ENCODE measurements around the gene ITSN1. TPM values are rescaled to one million over a fixed set of nuclear protein-coding genes. Genes with fewer than 3 reads are reported as not detected.

Gene ITSN1
- total and polyA plus RNA-seq, 2 of the 13 experiments (the other 11 are each of a cell fraction or from before 2014, with no cell fraction given) = 26.1 to 33.8 TPM

DNA sequence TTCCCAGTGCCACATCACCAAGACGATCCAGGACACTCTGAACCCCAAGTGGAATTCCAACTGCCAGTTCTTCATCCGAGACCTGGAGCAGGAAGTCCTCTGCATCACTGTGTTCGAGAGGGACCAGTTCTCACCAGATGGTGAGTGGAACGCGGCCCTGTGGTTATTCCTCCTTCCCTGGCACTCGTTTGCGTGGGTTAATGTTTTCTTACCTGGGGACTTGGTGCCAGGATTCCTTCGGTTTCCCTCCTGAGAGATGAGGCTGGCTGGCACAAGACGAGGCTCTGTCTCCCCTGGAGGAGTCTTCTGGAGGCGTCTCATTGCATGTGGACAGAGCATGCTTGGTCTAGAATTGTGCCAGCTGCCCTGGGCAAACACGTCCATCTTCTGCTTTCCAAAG lies 244.0 kb downstream of the ITSN1 start:
- H3K27me3 ChIP-seq (ENCODE audit: control insufficient read depth in 1 of 2, insufficient read depth in 2 of 2, low read length in 2 of 2) = peaks cover 0 to 40% of the 10 kb centered on the region in 2 experiments; a peak in 2 of 5 replicates
- no peak overlapping the region for H3K4me3 ChIP-seq (replicated peaks in 1 of 3; ENCODE audit: insufficient read depth in 1 of 3, low read depth in 2 of 3, low read length in 3 of 3)
- H3K27ac ChIP-seq (ENCODE audit: extremely low read length, insufficient read depth, low read length) = no peak overlapping the region
- CTCF ChIA-PET (ENCODE audit: low intra/inter-chr PET ratio, low total read pairs) = no interaction called here
- FAIRE-seq = no peak
- H2AFZ ChIP-seq (ENCODE audit: low read length) = no peak overlapping the region
- no peaks in the 10 kb centered on the region for H3K79me2 ChIP-seq (ENCODE audit: insufficient read depth, low read length)
- no peak overlapping the region for H3K9ac ChIP-seq (ENCODE audit: insufficient read depth, low read depth, low read length)
- in situ Hi-C loops (cut with HindIII; ENCODE audit: extremely low pct_ligation_motif_present, low pct_unique_long_range_greater_than_20kb) (no loop called here), intact Hi-C loops (cut with micrococcal nuclease; ENCODE audit: unreplicated experiment) (no loop called here)
- no peaks in the 10 kb centered on the region for H3K4me1 ChIP-seq (ENCODE audit: insufficient read depth, low read length)
- BruUV-seq (replicated peaks) = no TSS peak
- no peaks in the 10 kb centered on the region for H3K9me3 ChIP-seq (ENCODE audit: low read length)
- ATAC-seq = no peak
- no peak overlapping the region for H3K4me2 ChIP-seq (ENCODE audit: low read depth, low read length)
- DNase-seq (ENCODE audit: low spot score) = no peak
- no peaks in the 10 kb centered on the region for H4K20me1 ChIP-seq (ENCODE audit: insufficient read depth, low read length)
- H3K36me3 ChIP-seq (replicated peaks in 1 of 2; ENCODE audit: control insufficient read depth in 1 of 2, insufficient read depth in 2 of 2, low read length in 2 of 2) = no peaks in the 10 kb centered on the region
- POLR2A ChIA-PET = no interaction called here
- no peak for TF ChIP-seq HOXA3 (CRISPR knock-in tag; IDR thresholded peaks at IDR 0.05)
- TF ChIP-seq ZSCAN25 (CRISPR knock-in tag; IDR thresholded peaks at IDR 0.05) = no peak
- TF ChIP-seq KDM5B (CRISPR knock-in tag; IDR thresholded peaks at IDR 0.05; ENCODE audit: borderline replicate concordance) = no peak
- no peak for TF ChIP-seq IRF2 (CRISPR knock-in tag; IDR thresholded peaks at IDR 0.05)
- no peak for TF ChIP-seq RNF219 (CRISPR knock-in tag; IDR thresholded peaks at IDR 0.05)
- TF ChIP-seq ZSCAN20 (CRISPR knock-in tag; IDR thresholded peaks at IDR 0.05; ENCODE audit: borderline replicate concordance) = no peak
- TF ChIP-seq NCOA5 (CRISPR knock-in tag; IDR thresholded peaks at IDR 0.05) = no peak
- TF ChIP-seq, protein P1, sequence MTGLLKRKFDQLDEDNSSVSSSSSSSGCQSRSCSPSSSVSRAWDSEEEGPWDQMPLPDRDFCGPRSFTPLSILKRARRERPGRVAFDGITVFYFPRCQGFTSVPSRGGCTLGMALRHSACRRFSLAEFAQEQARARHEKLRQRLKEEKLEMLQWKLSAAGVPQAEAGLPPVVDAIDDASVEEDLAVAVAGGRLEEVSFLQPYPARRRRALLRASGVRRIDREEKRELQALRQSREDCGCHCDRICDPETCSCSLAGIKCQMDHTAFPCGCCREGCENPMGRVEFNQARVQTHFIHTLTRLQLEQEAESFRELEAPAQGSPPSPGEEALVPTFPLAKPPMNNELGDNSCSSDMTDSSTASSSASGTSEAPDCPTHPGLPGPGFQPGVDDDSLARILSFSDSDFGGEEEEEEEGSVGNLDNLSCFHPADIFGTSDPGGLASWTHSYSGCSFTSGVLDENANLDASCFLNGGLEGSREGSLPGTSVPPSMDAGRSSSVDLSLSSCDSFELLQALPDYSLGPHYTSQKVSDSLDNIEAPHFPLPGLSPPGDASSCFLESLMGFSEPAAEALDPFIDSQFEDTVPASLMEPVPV (CRISPR knock-in tag; IDR thresholded peaks at IDR 0.05) = no peak
- WGBS (ENCODE audit: low lambda C conversion rate) = 39% methylated on average over 11 of the region's 11 CpGs
